Loucy (cell line): ENCODE data around the gene HELT.

Source experiments
- CTCF ChIP-seq: fragments of 200-600 bp; sonication (generic); conservative IDR thresholded peaks from 2 replicates; pipeline ENCODE4 v1.5.1; 2014; ENCODE audit warnings: mild to moderate bottlenecking, antibody characterized with exemption, low read length
- EZH2phosphoT487 ChIP-seq: fragments of 200-600 bp; IDR thresholded peaks from 2 replicates; pipeline ENCODE4 v1.6.1; 2018; ENCODE audit warnings: antibody characterized with exemption, mild to moderate bottlenecking, moderate library complexity, borderline replicate concordance

GRCh38 chr4:185020863-185021761 lies 2.8 kb downstream of the HELT start:
- TF ChIP-seq CTCF (no peak), EZH2phosphoT487 (no peak)
